Fibroblast of villous mesenchyme (primary cell): ENCODE data around the gene RPL13. TPM values are rescaled to one million over a fixed set of nuclear protein-coding genes. Genes with fewer than 3 reads are reported as not detected.

Experiments
- DNase-seq: peaks from one replicate; pipeline ENCODE4 v3.0.0-alpha.2; 2010; ENCODE audit warnings: low read depth
- H3K4me3 ChIP-seq: 2 replicates; pipeline ENCODE4 v1.5.1; 2011; ENCODE audit warnings: low read depth, mild to moderate bottlenecking, low read length
- CTCF ChIP-seq: IDR thresholded peaks from 2 replicates; pipeline ENCODE4 v1.5.1; 2012; ENCODE audit warnings: low read depth, mild to moderate bottlenecking, low read length; ENCODE audit not compliant: insufficient read depth
- total RNA-seq: library from RNA; depleted of rRNA; stranded (reverse); fragments of >200 nt; gene quantifications from 2 replicates; pipeline ENCODE4 v1.2.3, GENCODE V29; 2012

The RPL13 gene
- total RNA-seq, 1 donor, result 1,832 TPM

- no peak for DNase-seq
- no peak overlapping the region for H3K4me3 ChIP-seq
- no peak for TF ChIP-seq CTCF
These were observed 6.1 kb upstream of the RPL13 start for GRCh38 chr16:89554343-89554742.

GRCh38 chr16:89555265-89555664 is 5.2 kb upstream of the RPL13 start:
- no peak overlapping the region for H3K4me3 ChIP-seq
- no peak for TF ChIP-seq CTCF
- DNase-seq, result no peak

GRCh38 chr16:89555780-89556179 is 4.7 kb upstream of the RPL13 start:
- H3K4me3 ChIP-seq, result no peak overlapping the region
- no peak for TF ChIP-seq CTCF
- no peak for DNase-seq

- peak; percentile 59 for DNase-seq
- TF ChIP-seq CTCF, result peak; percentile 88
- no peak overlapping the region for H3K4me3 ChIP-seq
These were observed 3.5 kb upstream of the RPL13 start for GRCh38 chr16:89556750-89557689.

- DNase-seq, result no peak
- no peak for TF ChIP-seq CTCF
- no peak overlapping the region for H3K4me3 ChIP-seq
These were observed 2.6 kb upstream of the RPL13 start for GRCh38 chr16:89557690-89558490.

GRCh38 chr16:89561142-89561883 is 831 bp downstream of the RPL13 start:
- no peak for TF ChIP-seq CTCF
- peak overlapping the region; percentile 60 for H3K4me3 ChIP-seq
- no peak for DNase-seq
